Muscle of back (tissue), 11 donors: ENCODE data around the gene FERMT1. TPM values are rescaled to one million over a fixed set of nuclear protein-coding genes. Genes with fewer than 3 reads are reported as not detected.
"Not testable (repeated sequence)": the region's sequence is repeated elsewhere in the genome, so short reads cannot be mapped to it uniquely, and the experiment has no call there.

Experiments used
- DNase-seq, 3 donors: peaks; one replicate each; pipeline versions ENCODE4 v3.0.0 to v3.0.0-alpha.2; 2013
- polyA plus RNA-seq, 10 donors: library from polyadenylated mRNA; unstranded; fragments of 120-200 nt; gene quantifications; one replicate each; pipeline ENCODE4 v1.2.1, GENCODE V29; 2013; ENCODE audit not compliant: insufficient read length in 10 of 10

The FERMT1 gene
- polyA plus RNA-seq, 10 donors, result 0.23 to 3.8 (median 0.42) TPM

- DNase-seq, result no peak
Measured at GRCh38 chr20:6040958-6041807, 81.6 kb downstream of the FERMT1 start.

GRCh38 chr20:6040540-6040939, 82.3 kb downstream of the FERMT1 start:
- no peak for DNase-seq

GRCh38 chr20:6039766-6040165, 83.1 kb downstream of the FERMT1 start:
- DNase-seq, result no peak

- DNase-seq, result no peak
Measured at GRCh38 chr20:6038256-6038655, 84.6 kb downstream of the FERMT1 start.

- no peak for DNase-seq
Measured at GRCh38 chr20:6037082-6037481, 85.7 kb downstream of the FERMT1 start.

- DNase-seq, result no peak
Measured at GRCh38 chr20:6036213-6036612, 86.6 kb downstream of the FERMT1 start.

GRCh38 chr20:6034134-6034969, 88.5 kb downstream of the FERMT1 start:
- DNase-seq, result peak in 2 of 3 donors; percentile 11 to 28

GRCh38 chr20:6032907-6033306, 89.9 kb downstream of the FERMT1 start:
- not testable (repeated sequence) for DNase-seq

GRCh38 chr20:6030453-6031080, 92.3 kb downstream of the FERMT1 start:
- no peak for DNase-seq

- DNase-seq, result no peak
Measured at GRCh38 chr20:6029538-6029937, 93.3 kb downstream of the FERMT1 start.

- DNase-seq, result no peak
Measured at GRCh38 chr20:6028818-6029217, 94.0 kb downstream of the FERMT1 start.

- peak in 1 of 3 donors; percentile 28 for DNase-seq
Measured at GRCh38 chr20:6026051-6026450, 96.8 kb downstream of the FERMT1 start.

Other genes with a start within 250 kb of the FERMT1 start
- gene CHGB, start 211.5 kb downstream of the FERMT1 start, polyA plus RNA-seq, result under 1 TPM in 9 of 10 donors, not detected in 1; 0.14 to 0.43 (median 0.23) TPM
- gene TRMT6, start 172.5 kb downstream of the FERMT1 start, polyA plus RNA-seq, result 10 to 100 TPM in 7 of 10 donors, 1 to 10 TPM in 3; 8.5 to 14.7 (median 10.9) TPM
- 10 to 100 TPM in 4 of 10 donors, 1 to 10 TPM in 6; 6.8 to 11.5 (median 9.3) TPM for gene MCM8, start 172.4 kb downstream of the FERMT1 start, polyA plus RNA-seq
- gene CRLS1, start 116.9 kb downstream of the FERMT1 start, polyA plus RNA-seq, result 10 to 100 TPM; 50.4 to 82.4 (median 66.3) TPM
- under 1 TPM; 0.11 to 0.36 (median 0.23) TPM for gene LRRN4, start 69.0 kb downstream of the FERMT1 start, polyA plus RNA-seq